NCI-H345 (cell line): ENCODE results near the gene TOR1AIP1.

Experiments
- DNase-seq: peaks from one replicate; lab custom pipeline; 2025; lab: John Stamatoyannopoulos, UW

The TOR1AIP1 gene

GRCh38 chr1:179881642-179882252, 338 bp upstream of the TOR1AIP1 start:
- no peak for DNase-seq

DNA sequence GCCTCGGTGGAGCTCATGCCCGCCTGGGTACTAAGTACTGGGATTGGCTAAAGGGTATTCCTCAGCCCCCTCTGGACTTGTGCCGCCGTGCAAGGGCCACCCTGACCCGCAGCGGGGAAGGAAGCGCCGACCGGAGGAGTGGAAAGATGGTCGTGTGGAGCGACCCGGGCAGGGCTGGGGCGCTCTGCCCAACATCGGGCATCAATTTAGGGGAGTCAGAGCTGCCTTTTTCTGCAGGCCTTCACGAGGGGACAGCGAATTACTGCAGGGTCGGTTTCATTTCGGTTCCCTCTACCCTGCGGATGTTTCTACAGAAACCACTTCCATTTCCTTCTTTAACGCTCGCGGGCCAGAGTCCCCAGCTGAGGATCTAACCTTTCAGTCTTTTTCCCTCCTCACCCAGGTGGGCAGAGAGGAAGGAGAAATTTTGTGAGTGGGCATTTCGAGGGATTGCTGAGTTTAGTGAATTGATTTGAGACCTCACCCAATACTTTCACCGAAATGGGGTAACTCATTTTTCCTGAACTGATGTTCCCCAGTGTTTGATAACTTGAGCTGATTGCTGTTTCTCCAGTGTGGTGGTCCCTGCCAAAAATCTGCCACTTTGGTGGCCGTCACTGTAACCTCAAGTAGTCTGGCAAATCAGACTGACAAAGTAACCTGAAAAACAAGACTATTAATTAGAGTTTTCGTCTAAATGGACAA, 1.1 kb downstream of the TOR1AIP1 start:
- DNase-seq: peak; percentile 30

DNA sequence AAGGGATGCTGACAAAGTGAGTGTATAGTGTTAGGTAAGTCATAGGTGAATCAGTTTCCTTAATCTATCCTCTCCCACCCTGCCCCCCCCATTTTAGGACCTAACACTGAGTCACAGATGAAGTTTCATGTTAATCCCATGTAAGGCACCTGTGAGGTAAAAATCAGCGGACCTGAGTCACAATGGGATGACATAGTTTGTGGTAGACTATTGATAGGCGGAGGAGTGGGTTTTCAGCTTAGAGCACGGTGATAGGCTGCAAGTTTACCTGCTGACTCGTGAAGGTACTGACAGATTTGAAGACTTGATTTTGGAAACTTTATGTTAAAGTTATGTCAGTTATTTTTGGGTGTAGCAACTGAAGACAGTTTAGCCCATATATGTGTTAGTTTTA, 1.7 kb downstream of the TOR1AIP1 start:
- peak; percentile 2 for DNase-seq

GRCh38 chr1:179888071-179888470, 6.0 kb downstream of the TOR1AIP1 start:
- no peak for DNase-seq

DNA sequence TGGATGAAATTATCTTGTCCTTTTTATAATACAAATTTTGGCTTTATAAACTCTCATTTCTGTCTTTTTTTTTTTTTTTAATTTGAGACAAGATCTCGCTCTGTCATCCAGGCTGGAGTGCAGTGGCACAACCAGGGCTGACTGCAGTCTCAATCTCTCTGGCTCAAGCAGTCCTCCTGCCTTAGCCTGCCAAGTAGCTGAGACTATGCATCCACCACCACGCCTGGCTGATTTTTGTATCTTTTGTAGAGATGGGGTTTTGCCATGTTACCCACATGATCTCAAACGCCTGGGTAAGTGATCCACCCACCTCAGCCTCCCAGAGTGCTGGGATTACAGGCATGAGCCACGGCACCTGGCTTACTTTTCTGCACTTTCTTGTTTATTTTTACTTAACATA, 7.5 kb downstream of the TOR1AIP1 start:
- DNase-seq: no peak

DNA sequence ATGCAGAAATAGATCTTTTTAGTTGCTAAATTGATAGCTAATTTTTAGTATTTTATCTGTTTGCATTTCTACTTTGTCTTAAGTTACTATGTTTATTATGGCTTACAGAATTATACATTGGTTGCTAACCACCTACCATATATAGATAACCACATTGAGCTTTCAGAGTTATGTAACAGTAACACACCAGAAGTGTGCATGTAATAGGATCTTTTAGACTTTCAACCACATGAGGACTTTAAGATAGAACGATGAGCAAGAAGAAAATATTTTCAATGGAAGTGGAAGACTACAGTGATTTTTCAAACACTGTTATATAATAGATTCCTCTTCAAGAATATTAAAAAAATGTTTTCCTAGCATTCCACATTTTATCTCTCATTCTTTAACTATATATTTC, 28.8 kb downstream of the TOR1AIP1 start:
- no peak for DNase-seq

DNA sequence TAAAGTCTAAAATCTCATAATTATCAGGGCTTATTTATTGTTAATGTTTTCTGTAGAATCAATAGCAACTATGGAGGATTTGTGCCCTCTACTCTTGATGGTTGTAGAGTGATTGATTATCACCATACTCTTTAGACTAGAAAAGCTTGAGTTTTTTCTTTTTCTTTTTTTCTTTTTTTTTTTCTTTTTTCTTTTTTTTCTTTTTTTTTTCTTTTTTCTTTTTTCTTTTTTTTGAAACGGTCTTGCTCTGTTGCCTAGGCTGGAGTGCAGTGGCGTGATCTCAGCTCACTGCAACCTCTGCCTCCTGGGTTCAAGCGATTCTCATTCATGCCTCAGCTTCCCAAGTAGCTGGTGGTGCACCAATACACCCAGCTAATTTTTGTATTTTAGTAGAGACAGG, 29.7 kb downstream of the TOR1AIP1 start:
- DNase-seq: no peak

DNA sequence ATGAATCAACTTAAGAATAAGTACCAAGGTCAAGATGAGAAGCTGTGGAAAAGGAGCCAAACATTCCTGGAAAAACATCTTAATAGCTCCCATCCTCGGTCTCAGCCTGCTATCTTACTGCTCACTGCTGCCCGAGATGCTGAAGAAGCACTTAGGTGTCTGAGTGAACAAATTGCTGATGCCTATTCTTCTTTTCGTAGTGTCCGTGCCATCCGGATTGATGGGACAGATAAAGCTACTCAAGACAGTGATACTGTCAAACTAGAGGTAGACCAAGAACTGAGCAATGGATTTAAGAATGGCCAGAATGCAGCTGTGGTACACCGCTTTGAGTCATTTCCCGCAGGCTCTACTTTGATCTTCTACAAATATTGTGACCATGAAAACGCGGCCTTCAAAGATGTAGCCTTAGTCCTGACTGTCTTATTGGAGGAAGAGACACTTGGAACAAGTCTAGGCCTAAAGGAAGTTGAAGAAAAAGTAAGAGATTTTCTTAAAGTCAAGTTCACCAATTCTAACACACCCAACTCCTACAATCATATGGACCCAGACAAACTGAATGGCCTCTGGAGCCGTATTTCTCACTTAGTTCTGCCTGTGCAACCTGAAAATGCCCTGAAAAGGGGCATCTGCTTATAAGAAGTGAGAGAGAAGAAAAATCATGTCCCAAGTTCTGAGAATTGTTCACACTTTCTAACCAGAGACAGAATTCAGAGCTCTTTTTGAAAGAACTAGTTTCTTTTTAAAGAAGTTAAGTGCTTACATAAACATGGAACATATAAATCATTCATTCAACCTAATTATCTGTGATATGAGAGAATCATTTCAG, 35.7 kb downstream of the TOR1AIP1 start:
- DNase-seq: no peak

GRCh38 chr1:179921472-179921871, 39.4 kb downstream of the TOR1AIP1 start:
- DNase-seq: no peak

GRCh38 chr1:179921981-179922872, 40.1 kb downstream of the TOR1AIP1 start:
- no peak for DNase-seq

GRCh38 chr1:179923029-179923428, 40.9 kb downstream of the TOR1AIP1 start:
- DNase-seq: no peak

DNA sequence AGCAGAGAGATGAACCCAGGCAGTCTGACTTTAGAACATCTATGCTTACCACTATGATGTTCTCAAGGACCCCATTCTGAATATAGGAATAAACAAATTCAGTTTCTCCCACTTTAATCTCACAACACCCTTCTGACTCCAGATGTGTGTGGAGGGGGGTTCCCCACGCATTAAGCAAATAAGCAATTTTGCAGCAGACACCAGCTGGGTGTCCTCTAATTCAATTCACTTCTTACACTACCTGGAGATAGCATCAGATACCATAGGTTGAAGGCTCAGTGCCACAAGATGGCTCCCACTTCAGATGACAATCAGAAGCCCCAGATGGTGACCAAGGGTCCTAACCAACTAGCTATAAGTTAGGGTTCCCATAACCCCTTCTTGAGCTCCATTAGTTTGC, 42.2 kb downstream of the TOR1AIP1 start:
- DNase-seq: no peak

GRCh38 chr1:179925302-179925701, 43.2 kb downstream of the TOR1AIP1 start:
- no peak for DNase-seq

DNA sequence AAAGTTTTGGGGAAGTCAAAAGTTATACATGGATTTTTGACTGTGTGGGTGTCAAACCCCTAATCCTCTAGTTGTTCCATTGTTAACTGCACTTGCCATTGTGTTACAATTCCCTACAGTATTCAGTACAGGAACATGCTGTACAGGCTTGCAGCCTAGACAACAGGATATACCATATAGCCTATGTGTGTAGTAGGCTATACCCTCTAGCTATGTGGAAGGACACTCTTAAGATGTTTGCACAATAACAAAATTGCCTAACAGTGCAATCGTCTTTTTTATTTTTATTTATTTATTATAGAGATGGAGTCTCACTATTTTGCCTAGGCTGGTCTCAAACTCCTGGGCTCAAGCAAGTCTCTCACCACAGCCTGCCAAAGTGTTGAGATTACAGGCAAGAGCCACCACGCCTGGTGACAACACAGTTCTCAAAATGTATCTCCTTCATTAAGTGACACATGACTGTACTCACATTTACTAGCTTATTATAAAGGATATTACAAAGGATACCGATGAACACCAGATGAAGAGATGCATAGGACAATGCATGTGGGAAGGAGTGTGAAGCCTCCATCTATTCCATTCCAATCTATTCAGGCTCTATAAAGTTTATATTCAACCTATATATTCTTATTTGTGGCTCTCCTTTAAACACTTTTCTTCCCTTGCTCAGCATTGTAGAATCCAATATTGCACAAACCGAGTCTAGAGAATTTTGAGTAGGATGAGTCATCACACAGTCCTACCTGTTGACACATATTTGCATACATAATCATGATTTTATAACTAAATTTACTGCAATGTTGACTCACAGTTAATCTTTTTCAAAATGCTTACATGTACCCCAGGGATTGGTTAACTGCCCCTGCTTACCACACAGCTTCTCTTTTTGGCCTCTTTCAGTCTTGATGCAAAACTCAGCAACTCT, 44.1 kb downstream of the TOR1AIP1 start:
- DNase-seq: no peak

DNA sequence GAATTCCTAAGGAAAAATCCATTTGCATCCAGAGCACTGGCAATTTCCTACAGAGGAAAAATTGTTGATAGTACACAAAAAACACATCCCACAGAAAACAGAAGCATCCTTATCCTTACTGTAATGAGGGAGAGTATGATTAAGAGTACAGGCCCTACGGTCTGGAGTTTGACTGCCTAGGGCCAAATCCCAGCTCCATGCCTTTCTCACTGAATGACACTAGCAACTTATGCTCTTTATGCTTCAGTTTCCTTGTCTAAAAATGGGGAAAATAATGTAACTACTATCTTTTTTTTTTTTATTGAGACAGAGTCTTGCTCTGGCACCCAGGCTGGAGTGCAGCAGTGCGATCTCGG, 44.7 kb downstream of the TOR1AIP1 start:
- no peak for DNase-seq

DNA sequence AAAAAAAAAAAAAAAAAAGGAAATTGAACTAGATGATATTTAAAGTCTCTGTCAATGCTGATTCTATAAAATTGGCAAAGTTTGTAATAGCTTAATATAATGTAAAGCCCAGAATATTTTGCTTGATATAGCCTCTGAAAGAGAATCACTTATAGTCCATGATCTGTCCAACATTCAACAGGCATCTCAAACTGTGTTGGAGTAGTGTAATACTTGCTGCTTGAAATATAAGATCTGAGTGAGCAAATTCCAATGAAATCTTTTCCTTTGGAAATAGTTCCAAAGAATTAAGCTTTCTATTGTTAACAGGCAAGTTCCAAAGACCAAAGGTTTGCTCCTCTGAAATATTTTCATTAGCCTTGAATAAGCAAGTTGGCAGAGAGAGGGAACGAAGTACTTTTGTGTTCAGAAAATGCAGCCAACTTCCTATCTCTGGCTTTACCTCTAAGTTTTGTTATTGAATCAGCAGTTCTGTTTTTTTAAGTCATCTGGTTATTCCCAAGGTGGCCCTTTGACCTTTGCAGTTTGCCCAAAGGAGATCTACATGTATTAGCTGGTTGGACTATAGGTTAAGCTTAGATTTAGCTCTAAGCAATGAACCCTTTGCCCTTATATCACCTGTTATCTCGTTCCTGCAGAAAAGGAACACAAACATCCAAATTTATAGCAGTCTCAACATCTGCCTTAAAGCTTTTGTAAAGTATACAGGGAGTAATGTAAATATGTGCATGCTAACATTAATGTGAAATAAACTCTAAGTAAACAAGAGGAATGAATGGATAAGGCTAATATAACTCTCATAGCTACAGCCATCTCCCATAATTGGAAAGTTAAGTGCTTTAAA, 48.1 kb downstream of the TOR1AIP1 start:
- DNase-seq: no peak

DNA sequence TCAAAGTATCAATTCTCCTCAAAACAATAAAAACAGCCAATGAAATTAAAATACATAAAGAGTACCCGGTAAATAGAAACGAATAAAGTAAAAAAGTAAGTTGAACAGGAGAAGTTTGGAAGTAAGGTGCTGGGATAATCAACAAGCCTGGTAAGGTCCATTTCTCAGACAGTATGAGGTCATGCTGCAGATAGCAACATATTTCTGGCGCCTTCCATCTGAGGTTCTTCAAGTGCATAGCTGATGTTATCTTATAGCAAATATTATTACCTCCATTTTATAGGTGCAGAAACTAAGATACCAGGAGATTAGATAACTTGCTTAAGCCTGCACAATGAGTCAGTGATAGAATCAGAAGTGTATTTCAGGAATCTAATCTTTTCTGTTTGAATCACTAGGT, 48.8 kb downstream of the TOR1AIP1 start:
- DNase-seq: no peak

DNA sequence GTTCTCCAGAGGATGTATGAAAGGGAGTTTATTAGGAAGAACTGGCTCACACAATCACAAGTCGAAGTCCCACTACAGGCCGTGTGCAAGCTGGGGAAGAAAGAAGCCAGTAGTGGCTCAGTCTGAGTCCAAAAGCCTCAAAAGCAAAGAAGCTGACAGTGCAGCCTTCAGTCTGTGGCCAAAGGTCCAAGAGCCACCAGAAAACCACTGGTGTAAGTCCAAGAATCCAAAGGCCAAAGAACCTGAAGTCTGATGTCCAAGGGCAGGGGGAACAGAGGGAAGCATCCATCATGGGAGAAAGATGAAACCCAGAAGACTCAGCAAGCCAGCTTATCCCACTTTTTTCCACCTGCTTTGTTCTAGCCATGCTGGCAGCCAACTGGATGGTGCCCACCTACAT, 51.1 kb downstream of the TOR1AIP1 start:
- no peak for DNase-seq

DNA sequence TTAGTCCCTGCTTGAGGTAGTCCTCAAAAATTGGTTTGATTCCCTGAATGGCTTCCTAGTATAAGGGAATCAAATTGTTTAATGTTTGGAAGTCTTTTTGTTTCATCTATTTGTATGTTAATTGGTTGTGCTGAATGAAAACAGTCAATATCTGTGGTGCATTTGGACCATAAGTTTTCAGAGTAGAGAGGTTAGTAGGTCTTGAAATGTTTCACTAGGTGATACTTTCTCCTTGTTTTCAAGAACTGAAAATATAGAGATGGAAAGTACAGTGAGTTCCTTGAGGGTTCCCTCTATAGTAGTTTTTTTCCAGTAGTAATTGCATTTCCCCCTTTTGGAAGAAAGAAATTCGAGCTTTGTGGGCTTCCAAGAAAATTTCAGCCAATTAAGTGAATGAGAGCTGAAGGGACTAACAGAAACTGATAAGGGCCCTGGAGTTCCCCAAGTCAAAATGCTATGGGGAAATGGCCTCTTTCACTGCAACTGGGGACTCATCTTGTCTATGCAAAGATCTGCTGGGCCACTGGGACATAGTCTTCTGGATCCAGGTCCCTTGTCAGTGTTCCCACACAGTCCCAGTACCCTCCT, 53.9 kb downstream of the TOR1AIP1 start:
- no peak for DNase-seq
